Mesothelial cell of epicardium (in vitro differentiated cells): ENCODE measurements around the gene PRDM7. TPM values are rescaled to one million over a fixed set of nuclear protein-coding genes. Genes with fewer than 3 reads are reported as not detected.

ENCODE experiments used
- DNase-seq, 2 experiments: peaks; one replicate each; pipeline ENCODE4 v3.0.0; 2021; ENCODE audit warnings: low spot score in 2 of 2; ENCODE audit not compliant: unreplicated experiment in 2 of 2
- H3K27ac Mint-ChIP-seq: 2 replicates; pipeline ENCODE4 v1.8.0; 2021; ENCODE audit warnings: mixed read lengths
- H3K27me3 Mint-ChIP-seq: 2 replicates; pipeline ENCODE4 v1.8.0; 2021; ENCODE audit warnings: low read depth, mixed read lengths
- H3K36me3 Mint-ChIP-seq: 2 replicates; pipeline ENCODE4 v1.8.0; 2021; ENCODE audit warnings: mixed read lengths
- H3K4me1 Mint-ChIP-seq: 2 replicates; pipeline ENCODE4 v1.8.0; 2021; ENCODE audit warnings: mixed read lengths
- H3K4me3 Mint-ChIP-seq: 2 replicates; pipeline ENCODE4 v1.8.0; 2021; ENCODE audit warnings: mild to moderate bottlenecking, moderate library complexity, mixed read lengths
- H3K9me3 Mint-ChIP-seq: 2 replicates; pipeline ENCODE4 v1.8.0; 2021; ENCODE audit warnings: mixed read lengths
- CTCF ChIP-seq: fragments of 200-600 bp; sonication (generic); IDR thresholded peaks from one replicate; pipeline ENCODE4 v1.5.0; 2021; ENCODE audit warnings: antibody characterized with exemption; ENCODE audit not compliant: unreplicated experiment
- total RNA-seq: library from RNA; stranded (reverse); gene quantifications from 3 replicates; pipeline ENCODE4 v1.2.1, GENCODE V29; 2021

Gene PRDM7
- total RNA-seq, 1 donor from 2014 or later: not detected

- TF ChIP-seq CTCF: no peak
- H3K36me3 Mint-ChIP-seq: peaks cover 8% of the 10 kb centered on the region
- H3K9me3 Mint-ChIP-seq: peaks cover 22% of the 10 kb centered on the region
- H3K4me3 Mint-ChIP-seq: no peak overlapping the region
- no peak for DNase-seq
- H3K4me1 Mint-ChIP-seq: no peaks in the 10 kb centered on the region
- H3K27me3 Mint-ChIP-seq: peaks cover 17% of the 10 kb centered on the region
- no peak overlapping the region for H3K27ac Mint-ChIP-seq
Observed at GRCh38 chr16:90055371-90055770, 21.8 kb downstream of the PRDM7 start.

DNA sequence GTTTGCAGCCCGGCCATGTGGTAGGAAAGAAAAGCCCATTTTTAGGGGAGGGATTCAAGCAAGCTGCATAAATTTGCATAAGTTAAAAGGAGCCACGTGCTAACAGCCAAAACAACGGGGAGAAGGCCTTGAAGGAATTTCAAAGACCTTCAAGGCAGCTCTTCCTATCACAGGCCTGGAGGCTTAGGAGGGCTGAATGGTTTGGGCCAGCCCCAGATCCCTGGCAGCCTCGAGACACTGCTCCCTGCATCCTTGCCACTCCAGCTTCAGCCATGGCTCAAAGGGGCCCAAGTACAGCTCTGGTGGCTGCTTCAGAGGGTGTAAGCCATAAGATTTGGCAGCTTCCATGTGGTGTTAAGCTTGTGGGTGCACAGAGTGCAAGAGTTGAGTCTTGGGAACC lies 22.6 kb downstream of the PRDM7 start:
- Mint-ChIP-seq H3K36me3 (peaks cover 8% of the 10 kb centered on the region), H3K27ac (no peak overlapping the region), H3K4me3 (no peak overlapping the region), H3K9me3 (peaks cover 22% of the 10 kb centered on the region), H3K27me3 (peaks cover 11% of the 10 kb centered on the region), H3K4me1 (no peaks in the 10 kb centered on the region)
- no peak for DNase-seq
- no peak for TF ChIP-seq CTCF

DNA sequence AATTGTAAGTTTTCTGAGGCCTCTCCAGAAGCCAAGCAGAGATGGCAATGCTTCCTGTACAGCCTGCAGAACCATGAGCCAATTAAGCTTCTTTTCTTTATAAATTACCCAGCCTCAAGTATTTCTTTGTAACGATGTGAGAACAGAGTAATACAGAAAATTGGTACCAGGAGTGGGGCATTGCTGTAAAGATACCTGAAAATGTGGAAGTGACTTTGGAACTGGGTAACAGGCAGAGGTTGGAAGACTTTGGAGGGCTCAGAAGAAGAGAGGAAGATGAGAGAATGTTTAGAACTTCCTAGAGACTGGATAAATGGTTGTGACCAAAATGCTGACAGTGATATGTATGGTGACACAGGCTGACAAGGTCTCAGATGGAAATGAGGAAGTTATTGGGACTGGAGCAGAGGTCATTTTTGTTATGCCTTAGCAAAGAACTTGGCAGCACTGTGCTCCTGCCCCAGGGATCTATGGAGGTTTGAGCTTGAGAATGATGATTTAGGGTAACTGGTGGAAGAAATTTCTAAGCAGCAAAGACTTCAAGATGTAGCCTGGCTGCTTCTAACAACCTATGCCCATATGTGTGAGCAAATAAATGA lies 23.1 kb downstream of the PRDM7 start:
- H3K4me3 Mint-ChIP-seq: no peak overlapping the region
- H3K27me3 Mint-ChIP-seq: peaks cover 10% of the 10 kb centered on the region
- DNase-seq: no peak
- H3K9me3 Mint-ChIP-seq: peaks cover 22% of the 10 kb centered on the region
- no peak overlapping the region for H3K27ac Mint-ChIP-seq
- H3K36me3 Mint-ChIP-seq: peaks cover 8% of the 10 kb centered on the region
- TF ChIP-seq CTCF: no peak
- H3K4me1 Mint-ChIP-seq: no peaks in the 10 kb centered on the region

DNA sequence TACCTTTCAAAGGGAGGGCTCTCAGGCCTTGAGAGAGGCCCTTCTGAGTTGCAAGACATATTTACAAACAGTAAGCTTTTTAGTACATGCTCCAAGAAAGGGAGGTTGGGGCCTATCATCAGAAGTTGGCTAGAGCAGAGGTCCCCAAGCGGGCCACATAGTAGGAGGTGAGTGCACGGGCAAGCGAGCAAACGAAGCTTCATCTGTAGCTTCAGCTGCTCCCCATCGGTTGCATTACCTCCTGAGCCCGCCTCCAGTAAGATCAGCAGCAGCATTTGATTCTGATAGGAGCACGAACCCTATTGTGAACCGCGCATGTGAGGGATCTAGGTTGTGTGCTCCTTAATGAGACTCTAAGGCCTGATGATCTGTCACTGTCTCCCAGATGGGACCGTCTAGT lies 26.2 kb downstream of the PRDM7 start:
- H3K27me3 Mint-ChIP-seq: no peaks in the 10 kb centered on the region
- no peak for TF ChIP-seq CTCF
- H3K36me3 Mint-ChIP-seq: peaks cover 8% of the 10 kb centered on the region
- H3K4me1 Mint-ChIP-seq: peaks cover 15% of the 10 kb centered on the region
- no peak overlapping the region for H3K4me3 Mint-ChIP-seq
- H3K27ac Mint-ChIP-seq: no peak overlapping the region
- DNase-seq: no peak
- H3K9me3 Mint-ChIP-seq: peaks cover 22% of the 10 kb centered on the region

GRCh38 chr16:90048737-90049330 lies 28.3 kb downstream of the PRDM7 start:
- no peak for TF ChIP-seq CTCF
- Mint-ChIP-seq H3K4me3 (peak overlapping the region; percentile 55), H3K27ac (peak overlapping the region; percentile 71), H3K36me3 (peaks cover 4% of the 10 kb centered on the region), H3K27me3 (no peaks in the 10 kb centered on the region), H3K9me3 (peaks cover 8% of the 10 kb centered on the region), H3K4me1 (peaks cover 15% of the 10 kb centered on the region)
- no peak for DNase-seq

- H3K9me3 Mint-ChIP-seq: peaks cover 5% of the 10 kb centered on the region
- DNase-seq: no peak
- H3K4me1 Mint-ChIP-seq: peaks cover 15% of the 10 kb centered on the region
- no peak for TF ChIP-seq CTCF
- H3K36me3 Mint-ChIP-seq: peaks cover 3% of the 10 kb centered on the region
- H3K27ac Mint-ChIP-seq: no peak overlapping the region
- H3K27me3 Mint-ChIP-seq: no peaks in the 10 kb centered on the region
- peak overlapping the region; percentile 55 for H3K4me3 Mint-ChIP-seq
Observed at GRCh38 chr16:90048347-90048722, 28.8 kb downstream of the PRDM7 start.
